HepG2 (cell line): ENCODE measurements around the gene PSMB10. TPM values are rescaled to one million over a fixed set of nuclear protein-coding genes. Genes with fewer than 3 reads are reported as not detected.
A peak's percentile ranks its signal among the peaks of the same experiment; 100 is the strongest.

Experiments
- ARID2 ChIP-seq: sonication (generic); formaldehyde crosslinking; IDR thresholded peaks from 2 replicates; pipeline ENCODE4 v1.8.1; 2022; ENCODE audit warnings: mild to moderate bottlenecking, missing genetic modification reagents, borderline replicate concordance
- ATAD3A ChIP-seq: sonication (generic); formaldehyde crosslinking; IDR thresholded peaks from 2 replicates; pipeline ENCODE4 v1.4.0; 2020; ENCODE audit warnings: missing genetic modification reagents
- NCOA1 ChIP-seq: sonication (generic); formaldehyde crosslinking; IDR thresholded peaks from 2 replicates; pipeline ENCODE4 v1.9.0; 2021; ENCODE audit warnings: missing genetic modification reagents
- RELA ChIP-seq: sonication (generic); formaldehyde crosslinking; IDR thresholded peaks from 2 replicates; pipeline ENCODE4 v1.4.0; 2020; ENCODE audit warnings: missing genetic modification reagents
- SIN3A ChIP-seq: IDR thresholded peaks from 2 replicates; pipeline ENCODE4 v1.6.1; 2011; ENCODE audit warnings: low read depth, mild to moderate bottlenecking, control low read depth, low read length, borderline replicate concordance
- SMAD1 ChIP-seq: sonication (generic); formaldehyde crosslinking; IDR thresholded peaks from 2 replicates; pipeline ENCODE4 v1.4.0; 2020; ENCODE audit warnings: missing genetic modification reagents, low read depth, mild to moderate bottlenecking, borderline replicate concordance
- ZBTB42 ChIP-seq: sonication (generic); formaldehyde crosslinking; IDR thresholded peaks from 2 replicates; pipeline ENCODE4 v1.5.0; 2020; ENCODE audit warnings: mild to moderate bottlenecking, missing genetic modification reagents
- ZNF235 ChIP-seq: sonication (generic); formaldehyde crosslinking; IDR thresholded peaks from 2 replicates; pipeline ENCODE4 v1.8.1; 2023; ENCODE audit warnings: mild to moderate bottlenecking, missing genetic modification reagents, borderline replicate concordance
- ZNF564 ChIP-seq: sonication (generic); formaldehyde crosslinking; IDR thresholded peaks from 2 replicates; pipeline ENCODE4 v1.8.1; 2023; ENCODE audit warnings: mild to moderate bottlenecking, missing genetic modification reagents
- ZNF709 ChIP-seq: sonication (generic); formaldehyde crosslinking; IDR thresholded peaks from 2 replicates; pipeline ENCODE4 v1.5.0; 2020; ENCODE audit warnings: mild to moderate bottlenecking, missing genetic modification reagents
- polyA plus RNA-seq, 8 experiments: library from polyadenylated mRNA; depleted of rRNA in 3 of 8; stranded (reverse) in 7 of 8; unstranded in 1 of 8; fragments of >200 nt; fragmentation: Illumina TruSeq in 4 of 8; extraction: Trizol in 4 of 8; gene quantifications; 2 replicates each; pipeline versions ENCODE4 v1.2.1 to v1.2.3, GENCODE V29; 2011 to 2016; ENCODE audit warnings: low read depth in 4 of 8, missing spikeins in 1 of 8, mixed read lengths in 1 of 8; ENCODE audit not compliant: insufficient read depth in 1 of 8
- total RNA-seq, 5 experiments: library from RNA; depleted of rRNA; stranded (reverse); fragments of >200 nt; fragmentation: Illumina TruSeq; extraction: Trizol; gene quantifications; 2 replicates each; pipeline ENCODE4 v1.2.3, GENCODE V29; 2016; ENCODE audit warnings: low read depth in 1 of 5
- TF ChIP-seq, protein P1 (sequence below): sonication (generic); formaldehyde crosslinking; IDR thresholded peaks from 2 replicates; pipeline ENCODE4 v1.4.0; 2020; ENCODE audit warnings: missing genetic modification reagents, borderline replicate concordance
- TF ChIP-seq, protein P2 (sequence below): sonication (generic); formaldehyde crosslinking; IDR thresholded peaks from 2 replicates; pipeline ENCODE4 v1.8.1; 2023; ENCODE audit warnings: mild to moderate bottlenecking, missing genetic modification reagents
- TF ChIP-seq, protein P3 (sequence below): IDR thresholded peaks from 2 replicates; pipeline ENCODE4 v1.6.1; 2018; ENCODE audit warnings: missing genetic modification reagents, mild to moderate bottlenecking, missing compliant biosample characterization
- TF ChIP-seq, protein P4 (sequence below): sonication (generic); formaldehyde crosslinking; IDR thresholded peaks from 2 replicates; pipeline ENCODE4 v1.9.0; 2022; ENCODE audit warnings: low read depth, missing genetic modification reagents
- TF ChIP-seq, protein P5 (sequence below): sonication (generic); formaldehyde crosslinking; IDR thresholded peaks from 2 replicates; pipeline ENCODE4 v1.8.0; 2022; ENCODE audit warnings: low read depth, missing genetic modification reagents
- TF ChIP-seq, protein P6 (sequence below): sonication (generic); formaldehyde crosslinking; IDR thresholded peaks from 2 replicates; pipeline ENCODE4 v1.4.0; 2020; ENCODE audit warnings: missing genetic modification reagents, low read depth, mild to moderate bottlenecking, borderline replicate concordance

PSMB10 gene
- total and polyA plus RNA-seq, 2 of the 13 experiments (the other 11 are each of a cell fraction or from before 2014, with no cell fraction given) = 12.7 to 65.9 TPM

DNA sequence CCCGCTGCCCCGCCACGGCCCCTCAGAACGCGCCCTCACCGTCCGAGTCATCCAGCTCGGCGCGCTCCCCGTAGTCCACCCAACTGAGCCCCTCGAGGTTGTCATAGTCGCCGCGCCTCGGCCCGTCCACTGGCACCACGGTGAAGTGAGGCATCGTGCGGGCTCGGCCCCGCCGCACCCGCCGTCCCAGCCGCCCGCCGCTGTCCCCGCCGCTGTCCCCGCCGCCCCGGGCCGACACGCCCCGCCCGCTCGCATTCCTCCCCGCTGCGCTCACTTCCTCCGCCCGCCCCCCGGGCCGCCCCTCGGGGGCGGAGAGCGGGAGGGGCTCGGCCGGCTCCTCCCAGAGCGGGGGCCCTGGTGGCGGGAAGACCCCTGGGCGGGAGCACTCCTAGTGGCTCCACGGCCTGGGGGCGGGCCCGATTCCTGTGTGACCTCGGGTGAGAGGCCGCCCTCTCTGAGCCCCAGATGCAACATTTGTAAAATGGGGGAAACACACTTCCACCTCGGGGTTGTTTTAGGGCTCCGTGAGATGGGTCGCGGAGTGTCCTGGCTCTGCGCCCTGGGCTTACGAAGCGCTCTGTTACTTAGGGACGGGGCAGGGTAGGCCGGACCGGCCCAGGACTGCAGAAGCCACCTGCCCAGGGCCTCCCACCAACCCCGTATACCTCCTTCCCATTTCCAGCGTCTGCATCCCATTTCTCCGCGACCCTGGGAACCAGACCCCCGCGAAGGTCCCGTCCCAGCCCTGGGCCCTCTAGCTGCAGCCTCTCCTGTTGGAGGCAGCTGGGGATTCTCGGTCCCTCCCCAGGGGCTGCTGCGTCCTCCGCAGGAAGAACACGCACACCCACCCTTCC lies 32.0 kb upstream of the PSMB10 start, which contains the start of gene SLC12A4 (continued):
- TF ChIP-seq ARID2 (CRISPR knock-in tag) (peak; percentile 27; the same call in 1 of the 2 replicates), ZBTB42 (CRISPR knock-in tag) (no peak), RELA (no peak), ZNF564 (CRISPR knock-in tag) (peak; percentile 84; the same call in 1 of the 2 replicates), SMAD1 (0 out of 2 replicates have a peak, but pooled peaks have one; percentile 86), NCOA1 (no peak), ATAD3A (CRISPR knock-in tag) (no peak), SIN3A (0 out of 2 replicates have a peak, but pooled peaks have one; percentile 71), ZNF709 (no peak; the same call in 1 of the 2 replicates), ZNF235 (CRISPR knock-in tag) (peak; percentile 75; the same call in 1 of the 2 replicates)
- TF ChIP-seq, protein P1, sequence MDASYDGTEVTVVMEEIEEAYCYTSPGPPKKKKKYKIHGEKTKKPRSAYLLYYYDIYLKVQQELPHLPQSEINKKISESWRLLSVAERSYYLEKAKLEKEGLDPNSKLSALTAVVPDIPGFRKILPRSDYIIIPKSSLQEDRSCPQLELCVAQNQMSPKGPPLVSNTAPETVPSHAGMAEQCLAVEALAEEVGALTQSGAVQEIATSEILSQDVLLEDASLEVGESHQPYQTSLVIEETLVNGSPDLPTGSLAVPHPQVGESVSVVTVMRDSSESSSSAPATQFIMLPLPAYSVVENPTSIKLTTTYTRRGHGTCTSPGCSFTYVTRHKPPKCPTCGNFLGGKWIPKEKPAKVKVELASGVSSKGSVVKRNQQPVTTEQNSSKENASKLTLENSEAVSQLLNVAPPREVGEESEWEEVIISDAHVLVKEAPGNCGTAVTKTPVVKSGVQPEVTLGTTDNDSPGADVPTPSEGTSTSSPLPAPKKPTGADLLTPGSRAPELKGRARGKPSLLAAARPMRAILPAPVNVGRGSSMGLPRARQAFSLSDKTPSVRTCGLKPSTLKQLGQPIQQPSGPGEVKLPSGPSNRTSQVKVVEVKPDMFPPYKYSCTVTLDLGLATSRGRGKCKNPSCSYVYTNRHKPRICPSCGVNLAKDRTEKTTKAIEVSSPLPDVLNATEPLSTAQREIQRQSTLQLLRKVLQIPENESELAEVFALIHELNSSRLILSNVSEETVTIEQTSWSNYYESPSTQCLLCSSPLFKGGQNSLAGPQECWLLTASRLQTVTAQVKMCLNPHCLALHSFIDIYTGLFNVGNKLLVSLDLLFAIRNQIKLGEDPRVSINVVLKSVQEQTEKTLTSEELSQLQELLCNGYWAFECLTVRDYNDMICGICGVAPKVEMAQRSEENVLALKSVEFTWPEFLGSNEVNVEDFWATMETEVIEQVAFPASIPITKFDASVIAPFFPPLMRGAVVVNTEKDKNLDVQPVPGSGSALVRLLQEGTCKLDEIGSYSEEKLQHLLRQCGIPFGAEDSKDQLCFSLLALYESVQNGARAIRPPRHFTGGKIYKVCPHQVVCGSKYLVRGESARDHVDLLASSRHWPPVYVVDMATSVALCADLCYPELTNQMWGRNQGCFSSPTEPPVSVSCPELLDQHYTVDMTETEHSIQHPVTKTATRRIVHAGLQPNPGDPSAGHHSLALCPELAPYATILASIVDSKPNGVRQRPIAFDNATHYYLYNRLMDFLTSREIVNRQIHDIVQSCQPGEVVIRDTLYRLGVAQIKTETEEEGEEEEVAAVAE (CRISPR knock-in tag) = 0 out of 2 replicates have a peak, but pooled peaks have one; percentile 23
- TF ChIP-seq, protein P2, sequence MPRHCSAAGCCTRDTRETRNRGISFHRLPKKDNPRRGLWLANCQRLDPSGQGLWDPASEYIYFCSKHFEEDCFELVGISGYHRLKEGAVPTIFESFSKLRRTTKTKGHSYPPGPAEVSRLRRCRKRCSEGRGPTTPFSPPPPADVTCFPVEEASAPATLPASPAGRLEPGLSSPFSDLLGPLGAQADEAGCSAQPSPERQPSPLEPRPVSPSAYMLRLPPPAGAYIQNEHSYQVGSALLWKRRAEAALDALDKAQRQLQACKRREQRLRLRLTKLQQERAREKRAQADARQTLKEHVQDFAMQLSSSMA = 0 out of 2 replicates have a peak, but pooled peaks have one; percentile 64
- TF ChIP-seq, protein P3, sequence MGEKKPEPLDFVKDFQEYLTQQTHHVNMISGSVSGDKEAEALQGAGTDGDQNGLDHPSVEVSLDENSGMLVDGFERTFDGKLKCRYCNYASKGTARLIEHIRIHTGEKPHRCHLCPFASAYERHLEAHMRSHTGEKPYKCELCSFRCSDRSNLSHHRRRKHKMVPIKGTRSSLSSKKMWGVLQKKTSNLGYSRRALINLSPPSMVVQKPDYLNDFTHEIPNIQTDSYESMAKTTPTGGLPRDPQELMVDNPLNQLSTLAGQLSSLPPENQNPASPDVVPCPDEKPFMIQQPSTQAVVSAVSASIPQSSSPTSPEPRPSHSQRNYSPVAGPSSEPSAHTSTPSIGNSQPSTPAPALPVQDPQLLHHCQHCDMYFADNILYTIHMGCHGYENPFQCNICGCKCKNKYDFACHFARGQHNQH (CRISPR knock-in tag) = peak; percentile 89
- TF ChIP-seq, protein P4, sequence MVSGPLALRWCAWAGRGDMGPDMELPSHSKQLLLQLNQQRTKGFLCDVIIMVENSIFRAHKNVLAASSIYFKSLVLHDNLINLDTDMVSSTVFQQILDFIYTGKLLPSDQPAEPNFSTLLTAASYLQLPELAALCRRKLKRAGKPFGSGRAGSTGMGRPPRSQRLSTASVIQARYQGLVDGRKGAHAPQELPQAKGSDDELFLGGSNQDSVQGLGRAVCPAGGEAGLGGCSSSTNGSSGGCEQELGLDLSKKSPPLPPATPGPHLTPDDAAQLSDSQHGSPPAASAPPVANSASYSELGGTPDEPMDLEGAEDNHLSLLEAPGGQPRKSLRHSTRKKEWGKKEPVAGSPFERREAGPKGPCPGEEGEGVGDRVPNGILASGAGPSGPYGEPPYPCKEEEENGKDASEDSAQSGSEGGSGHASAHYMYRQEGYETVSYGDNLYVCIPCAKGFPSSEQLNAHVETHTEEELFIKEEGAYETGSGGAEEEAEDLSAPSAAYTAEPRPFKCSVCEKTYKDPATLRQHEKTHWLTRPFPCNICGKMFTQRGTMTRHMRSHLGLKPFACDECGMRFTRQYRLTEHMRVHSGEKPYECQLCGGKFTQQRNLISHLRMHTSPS (CRISPR knock-in tag) = peak; percentile 60; the same call in 1 of the 2 replicates
- TF ChIP-seq, protein P5, sequence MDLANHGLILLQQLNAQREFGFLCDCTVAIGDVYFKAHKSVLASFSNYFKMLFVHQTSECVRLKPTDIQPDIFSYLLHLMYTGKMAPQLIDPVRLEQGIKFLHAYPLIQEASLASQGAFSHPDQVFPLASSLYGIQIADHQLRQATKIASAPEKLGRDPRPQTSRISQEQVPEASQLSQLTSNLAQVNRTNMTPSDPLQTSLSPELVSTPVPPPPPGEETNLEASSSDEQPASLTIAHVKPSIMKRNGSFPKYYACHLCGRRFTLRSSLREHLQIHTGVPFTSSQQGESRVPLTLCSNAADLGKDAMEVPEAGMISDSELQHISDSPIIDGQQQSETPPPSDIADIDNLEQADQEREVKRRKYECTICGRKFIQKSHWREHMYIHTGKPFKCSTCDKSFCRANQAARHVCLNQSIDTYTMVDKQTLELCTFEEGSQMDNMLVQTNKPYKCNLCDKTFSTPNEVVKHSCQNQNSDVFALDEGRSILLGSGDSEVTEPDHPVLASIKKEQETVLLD (CRISPR knock-in tag) = peak; percentile 94
- TF ChIP-seq, protein P6, sequence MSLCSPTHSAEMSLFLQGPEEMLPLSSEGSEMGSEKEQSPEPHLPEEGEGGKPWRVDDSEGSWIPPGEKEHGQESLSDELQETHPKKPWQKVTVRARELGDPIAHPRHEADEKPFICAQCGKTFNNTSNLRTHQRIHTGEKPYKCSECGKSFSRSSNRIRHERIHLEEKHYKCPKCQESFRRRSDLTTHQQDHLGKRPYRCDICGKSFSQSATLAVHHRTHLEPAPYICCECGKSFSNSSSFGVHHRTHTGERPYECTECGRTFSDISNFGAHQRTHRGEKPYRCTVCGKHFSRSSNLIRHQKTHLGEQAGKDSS (CRISPR knock-in tag) = peak; percentile 82; the same call in 1 of the 2 replicates
